Esophagus squamous epithelium (tissue), 5 donors: ENCODE data around the gene KCTD4. TPM values are rescaled to one million over a fixed set of nuclear protein-coding genes. Genes with fewer than 3 reads are reported as not detected.

Experiments used
- DNase-seq: peaks from one replicate; lab custom pipeline; 2025; lab: John Stamatoyannopoulos, UW
- H3K27ac ChIP-seq, 4 donors: fragments of 200-600 bp; sonication (generic); one replicate each; pipeline ENCODE4 v1.5.1; 2016 to 2019; ENCODE audit warnings: mild to moderate bottlenecking in 1 of 4
- H3K27me3 ChIP-seq, 4 donors: fragments of 200-600 bp; sonication (generic); 1 replicate in 3 of 4; 2 replicates in 1 of 4; pipeline versions ENCODE4 v1.5.1 to v1.6.0; 2017 to 2021; ENCODE audit warnings: antibody characterized with exemption in 1 of 4
- H3K36me3 ChIP-seq, 3 donors: fragments of 200-600 bp; sonication (generic); one replicate each; pipeline ENCODE4 v1.5.1; 2016 to 2019
- H3K4me1 ChIP-seq, 3 donors: fragments of 200-600 bp; sonication (generic); one replicate each; pipeline ENCODE4 v1.5.1; 2017 to 2019
- H3K4me3 ChIP-seq, 4 donors: fragments of 200-600 bp; sonication (generic); 1 replicate in 3 of 4; 2 replicates in 1 of 4; pipeline ENCODE4 v1.5.1; 2016 to 2019; ENCODE audit warnings: mild to moderate bottlenecking in 2 of 4, moderate library complexity in 1 of 4
- H3K9me3 ChIP-seq, 3 donors: fragments of 200-600 bp; sonication (generic); one replicate each; pipeline ENCODE4 v1.5.1; 2016 to 2019
- POLR2A ChIP-seq, 4 donors: fragments of 450-650 bp; IDR thresholded peaks; one replicate each; pipeline ENCODE4 v1.6.1; 2017; ENCODE audit warnings: antibody characterized with exemption in 4 of 4, mild to moderate bottlenecking in 4 of 4, moderate library complexity in 3 of 4
- WGBS, 2 donors: methylation state at CpG; one replicate each; pipeline ENCODE4 v1.1.5; 2018; 5-methylcytosine and 5-hydroxymethylcytosine counted together
- intact Hi-C: fragments of 100-400 bp; cut with DNase I; formaldehyde crosslinking; loops from one replicate; pipeline ENCODE4 v1.15.0; 2022
- total RNA-seq, 4 donors: library from RNA; depleted of rRNA; stranded (reverse); fragments of >200 nt; gene quantifications; one replicate each; pipeline ENCODE4 v1.1.0, GENCODE V29; 2016
- TF ChIP-seq, protein P1 (sequence below), 6 experiments: fragments of 450-650 bp in 4 of 6; fragments of 200-600 bp in 2 of 6; sonication (generic) in 2 of 6; IDR thresholded peaks; one replicate each; pipeline ENCODE4 v1.5.1; 2016 to 2019; ENCODE audit warnings: antibody characterized with exemption in 6 of 6, mild to moderate bottlenecking in 4 of 6, moderate library complexity in 4 of 6
- donor health status: DM: yes; HTN: yes; CAD: no.

KCTD4 gene
- total RNA-seq, 4 donors from 2014 or later: not detected

DNA sequence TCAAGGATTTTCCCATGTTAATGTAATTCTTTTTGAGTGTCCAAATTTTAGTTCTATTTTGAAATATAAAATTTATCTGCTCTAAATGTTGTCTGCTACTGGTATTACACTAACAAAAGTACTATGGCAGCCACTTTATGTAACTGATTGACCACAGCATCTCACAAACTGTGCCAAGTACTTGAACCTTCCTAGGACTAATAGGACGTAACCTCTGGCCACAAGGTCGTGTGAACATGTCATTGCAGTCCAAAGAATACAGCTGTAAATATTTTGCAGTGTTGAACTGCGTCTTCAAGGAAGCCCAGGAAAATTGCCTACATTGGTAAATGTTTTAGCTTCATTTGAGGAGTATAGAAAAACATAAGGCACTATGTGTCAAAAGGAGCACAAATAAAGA lies 1.9 kb downstream of the KCTD4 start:
- Histone ChIP-seq H3K27me3 (no peaks in the 10 kb centered on the region), H3K4me3 (no peak overlapping the region), H3K9me3 (no peaks in the 10 kb centered on the region), H3K27ac (no peak overlapping the region), H3K36me3 (no peaks in the 10 kb centered on the region), H3K4me1 (peaks cover 0 to 14% (median 0%) of the 10 kb centered on the region in 3 donors)
- intact Hi-C loops: no loop called here
- no peak for DNase-seq
- WGBS, 2 donors: 83 to 90% methylated on average over 3 of the region's 3 CpGs
- no peak for TF ChIP-seq POLR2A (IDR thresholded peaks at IDR 0.05)
- TF ChIP-seq, protein P1, sequence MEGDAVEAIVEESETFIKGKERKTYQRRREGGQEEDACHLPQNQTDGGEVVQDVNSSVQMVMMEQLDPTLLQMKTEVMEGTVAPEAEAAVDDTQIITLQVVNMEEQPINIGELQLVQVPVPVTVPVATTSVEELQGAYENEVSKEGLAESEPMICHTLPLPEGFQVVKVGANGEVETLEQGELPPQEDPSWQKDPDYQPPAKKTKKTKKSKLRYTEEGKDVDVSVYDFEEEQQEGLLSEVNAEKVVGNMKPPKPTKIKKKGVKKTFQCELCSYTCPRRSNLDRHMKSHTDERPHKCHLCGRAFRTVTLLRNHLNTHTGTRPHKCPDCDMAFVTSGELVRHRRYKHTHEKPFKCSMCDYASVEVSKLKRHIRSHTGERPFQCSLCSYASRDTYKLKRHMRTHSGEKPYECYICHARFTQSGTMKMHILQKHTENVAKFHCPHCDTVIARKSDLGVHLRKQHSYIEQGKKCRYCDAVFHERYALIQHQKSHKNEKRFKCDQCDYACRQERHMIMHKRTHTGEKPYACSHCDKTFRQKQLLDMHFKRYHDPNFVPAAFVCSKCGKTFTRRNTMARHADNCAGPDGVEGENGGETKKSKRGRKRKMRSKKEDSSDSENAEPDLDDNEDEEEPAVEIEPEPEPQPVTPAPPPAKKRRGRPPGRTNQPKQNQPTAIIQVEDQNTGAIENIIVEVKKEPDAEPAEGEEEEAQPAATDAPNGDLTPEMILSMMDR (IDR thresholded peaks at IDR 0.05): no peak

DNA sequence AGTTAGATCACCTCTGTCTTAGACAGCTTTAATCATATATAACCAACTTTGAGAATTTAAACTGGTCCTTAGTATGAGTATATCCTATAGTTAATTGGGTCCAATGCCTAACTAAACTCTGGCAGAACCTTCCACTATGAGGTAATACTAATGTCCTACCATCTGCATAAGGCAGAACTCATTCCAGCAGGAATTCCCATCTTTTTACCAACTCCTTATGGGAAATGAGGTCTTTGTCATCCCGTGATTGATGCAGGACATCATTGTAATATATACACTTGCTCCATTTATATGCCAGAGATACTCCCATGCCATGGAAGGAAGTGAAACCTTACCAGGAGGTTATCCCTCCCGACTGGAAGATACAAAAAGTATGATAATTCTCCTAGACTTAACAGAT lies 2.8 kb downstream of the KCTD4 start:
- WGBS, 2 donors: 74 to 94% methylated on average over 2 of the region's 2 CpGs
- H3K27me3 ChIP-seq: no peaks in the 10 kb centered on the region
- intact Hi-C loops: no loop called here
- TF ChIP-seq, protein P1 (IDR thresholded peaks at IDR 0.05): no peak
- no peak for TF ChIP-seq POLR2A (IDR thresholded peaks at IDR 0.05)
- no peak overlapping the region for H3K27ac ChIP-seq
- H3K4me3 ChIP-seq: no peak overlapping the region
- H3K36me3 ChIP-seq: no peaks in the 10 kb centered on the region
- H3K9me3 ChIP-seq: no peaks in the 10 kb centered on the region
- DNase-seq: no peak
- peaks cover 0 to 14% (median 0%) of the 10 kb centered on the region in 3 donors for H3K4me1 ChIP-seq

DNA sequence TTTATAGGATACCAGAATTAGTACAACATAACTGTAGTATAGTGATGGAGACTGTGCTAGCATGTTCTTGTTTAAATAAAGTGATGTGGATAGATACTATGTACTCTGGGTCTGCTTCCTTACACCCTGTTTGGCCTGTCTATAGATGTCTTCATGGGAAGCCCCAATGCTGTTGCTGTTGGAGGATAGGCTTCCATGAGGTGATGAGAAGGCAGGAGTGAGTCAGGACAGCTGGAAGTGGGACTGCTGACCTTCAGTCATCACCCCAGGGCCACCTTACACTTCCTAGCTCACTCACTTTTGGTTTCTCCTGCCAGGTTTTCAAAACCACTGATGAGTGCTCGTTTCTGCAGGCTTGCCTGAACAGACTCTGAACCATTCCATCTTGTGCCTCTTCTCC lies 4.2 kb downstream of the KCTD4 start:
- no peak for DNase-seq
- TF ChIP-seq, protein P1 (IDR thresholded peaks at IDR 0.05): no peak
- no peak for TF ChIP-seq POLR2A (IDR thresholded peaks at IDR 0.05)
- intact Hi-C loops: no loop called here
- H3K4me1 ChIP-seq: peaks cover 0 to 14% (median 0%) of the 10 kb centered on the region in 3 donors
- H3K36me3 ChIP-seq: no peaks in the 10 kb centered on the region
- H3K9me3 ChIP-seq: no peaks in the 10 kb centered on the region
- H3K27me3 ChIP-seq: no peaks in the 10 kb centered on the region
- H3K4me3 ChIP-seq: no peak overlapping the region
- WGBS, 2 donors: 27 to 64% methylated on average over 1 of the region's 1 CpG
- H3K27ac ChIP-seq: no peak overlapping the region

DNA sequence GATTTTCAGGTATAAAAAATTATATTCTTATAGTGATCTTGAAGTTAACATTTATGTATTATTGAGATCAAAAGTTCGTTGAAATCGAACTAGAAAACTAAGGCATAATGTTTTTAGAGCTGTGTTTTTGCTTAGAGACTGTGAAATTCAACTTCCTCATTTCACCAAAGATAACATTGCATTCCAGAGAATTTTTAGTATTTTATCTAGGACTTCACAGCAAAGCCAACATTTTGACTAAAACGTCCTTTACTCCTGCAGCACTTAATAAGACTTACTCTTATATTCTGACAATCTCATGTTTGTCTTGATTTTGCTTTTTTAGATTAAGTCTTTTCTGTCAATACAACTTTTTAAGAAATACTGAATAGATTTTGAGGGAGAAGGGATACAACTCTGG lies 4.7 kb downstream of the KCTD4 start:
- Histone ChIP-seq H3K4me3 (no peak overlapping the region), H3K4me1 (peaks cover 0 to 14% (median 0%) of the 10 kb centered on the region in 3 donors), H3K9me3 (no peaks in the 10 kb centered on the region), H3K27me3 (no peaks in the 10 kb centered on the region), H3K36me3 (no peaks in the 10 kb centered on the region), H3K27ac (no peak overlapping the region)
- no peak for DNase-seq
- TF ChIP-seq, protein P1 (IDR thresholded peaks at IDR 0.05): no peak
- no peak for TF ChIP-seq POLR2A (IDR thresholded peaks at IDR 0.05)
- WGBS, 2 donors: 72 to 83% methylated on average over 3 of the region's 3 CpGs
- intact Hi-C loops: no loop called here

DNA sequence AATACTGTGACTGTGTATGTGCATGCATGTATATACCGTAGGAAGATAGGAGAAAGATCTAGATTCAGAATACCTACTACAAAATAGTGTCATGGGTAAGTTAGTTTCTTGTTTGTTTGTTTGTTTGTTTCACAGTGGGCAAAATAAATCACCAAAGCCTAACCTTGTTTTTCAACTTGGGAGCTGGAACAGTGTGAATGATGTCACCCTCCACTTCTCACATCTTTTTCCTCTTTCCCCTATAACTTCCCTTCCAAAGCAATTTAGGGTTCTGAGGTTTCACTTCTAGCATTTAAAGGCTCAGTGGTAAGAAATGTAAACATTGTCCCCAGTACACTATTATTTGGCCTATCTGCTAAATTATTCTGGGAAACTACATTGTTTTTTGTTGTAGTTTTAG lies 5.4 kb downstream of the KCTD4 start:
- TF ChIP-seq POLR2A (IDR thresholded peaks at IDR 0.05): no peak
- TF ChIP-seq, protein P1 (IDR thresholded peaks at IDR 0.05): no peak
- H3K27ac ChIP-seq: no peak overlapping the region
- no peaks in the 10 kb centered on the region for H3K9me3 ChIP-seq
- H3K4me3 ChIP-seq: no peak overlapping the region
- H3K4me1 ChIP-seq: peaks cover 0 to 9% (median 0%) of the 10 kb centered on the region in 3 donors
- H3K36me3 ChIP-seq: no peaks in the 10 kb centered on the region
- no peaks in the 10 kb centered on the region for H3K27me3 ChIP-seq
- DNase-seq: no peak
- 94 to 100% methylated on average over 1 of the region's 1 CpG for WGBS, 2 donors
- intact Hi-C loops: no loop called here
